ENCODE measurements around the gene MRPL20.

- TF ChIP-seq CTCF (IDR thresholded peaks at IDR 0.05): no peak
- no peak for TF ChIP-seq POLR2A (IDR thresholded peaks at IDR 0.05)
Measured at GRCh38 chr1:1361982-1362423, 45.1 kb downstream of the MRPL20 start.

Measured in Peyer's patch (tissue), 4 donors.